ENCODE data around the gene SBF2.

Gene SBF2

GRCh38 chr11:10295064-10295901, 1.3 kb upstream of the SBF2 start:
- DNase-seq (ENCODE audit: low read depth): no peak
- no peak for TF ChIP-seq CTCF (IDR thresholded peaks at IDR 0.05; ENCODE audit: low read depth, low read length, missing control alignments)
- H3K4me3 ChIP-seq (ENCODE audit: low read depth, low read length): peak overlapping the region; percentile 80; the same call in 1 of the 2 replicates

DNA sequence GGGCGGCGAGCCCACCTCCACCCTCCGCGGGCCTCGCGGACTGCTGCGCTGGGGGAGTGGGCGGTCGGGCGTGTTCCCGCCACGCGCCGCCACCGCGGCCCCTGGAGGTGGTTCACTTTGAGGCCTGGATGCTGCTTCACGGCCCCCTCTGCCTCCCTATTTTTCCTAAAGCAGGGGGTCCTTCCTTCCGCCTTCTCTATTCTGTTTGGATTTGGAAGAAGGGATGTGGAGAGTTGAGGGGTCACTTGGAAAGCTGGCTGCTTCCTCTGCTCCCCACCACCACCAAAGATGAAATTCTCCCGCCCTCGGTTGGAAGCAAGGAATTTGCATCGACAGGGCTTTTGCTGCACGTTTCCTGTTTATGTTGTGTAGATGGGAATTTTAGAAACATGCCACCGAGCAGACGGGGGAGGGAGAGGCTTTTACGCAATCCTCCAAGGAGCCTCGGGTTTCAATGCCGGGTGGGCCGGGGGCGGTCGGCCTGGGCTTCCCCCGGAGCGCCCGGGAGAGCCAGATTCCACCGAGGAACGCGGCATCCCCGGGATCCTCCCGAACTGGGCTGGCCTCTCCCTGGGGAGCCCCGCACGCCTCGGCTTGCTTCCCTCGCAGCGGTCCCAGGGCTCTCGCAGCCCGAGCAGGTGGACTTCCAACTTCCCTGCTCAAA, 403 bp upstream of the SBF2 start:
- DNase-seq (ENCODE audit: low read depth): no peak
- no peak for TF ChIP-seq CTCF (IDR thresholded peaks at IDR 0.05; ENCODE audit: low read depth, low read length, missing control alignments)
- H3K4me3 ChIP-seq (ENCODE audit: low read depth, low read length): peak overlapping the region; percentile 80

GRCh38 chr11:10291801-10292638, 2.0 kb downstream of the SBF2 start:
- TF ChIP-seq CTCF (IDR thresholded peaks at IDR 0.05; ENCODE audit: low read depth, low read length, missing control alignments): no peak
- DNase-seq (ENCODE audit: low read depth): no peak
- H3K4me3 ChIP-seq (ENCODE audit: low read depth, low read length): no peak overlapping the region

DNA sequence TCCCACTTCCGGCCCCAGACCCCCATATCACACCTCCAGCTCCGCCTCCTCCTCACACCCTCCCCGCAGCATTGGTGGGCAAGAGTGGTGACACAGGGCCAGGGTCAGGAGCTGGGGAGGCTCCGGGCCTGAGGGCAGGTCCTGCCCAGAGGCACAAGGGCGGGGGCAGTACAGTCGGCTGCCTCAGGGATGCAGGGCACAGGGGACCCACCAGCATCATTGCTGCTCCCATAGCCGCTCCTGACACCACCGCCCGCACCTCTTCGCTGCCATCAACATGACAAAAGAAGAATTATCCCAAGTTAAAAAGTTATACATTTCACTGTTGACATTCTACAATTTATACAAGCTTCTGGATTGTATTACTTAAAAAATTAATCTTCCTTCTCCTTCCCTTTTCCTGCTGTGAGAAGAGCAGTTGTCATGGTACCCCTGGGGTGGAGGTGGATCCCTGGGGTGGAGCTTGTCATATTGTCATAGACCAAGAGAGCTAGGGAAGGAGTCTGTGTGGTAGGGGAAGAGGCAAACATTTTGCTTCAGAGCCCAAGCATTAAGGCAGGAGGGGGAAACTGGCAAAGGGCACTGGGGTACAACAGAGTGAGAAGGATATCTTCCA, 4.1 kb downstream of the SBF2 start:
- TF ChIP-seq CTCF (IDR thresholded peaks at IDR 0.05; ENCODE audit: low read depth, low read length, missing control alignments): no peak
- DNase-seq (ENCODE audit: low read depth): no peak
- no peak overlapping the region for H3K4me3 ChIP-seq (ENCODE audit: low read depth, low read length)

GRCh38 chr11:10288881-10289764, 4.9 kb downstream of the SBF2 start:
- no peak for DNase-seq (ENCODE audit: low read depth)

More at GRCh38 chr11:10288881-10289764, 4.9 kb downstream of the SBF2 start:
- H3K4me3 ChIP-seq (ENCODE audit: low read depth, low read length): no peak overlapping the region
- no peak for TF ChIP-seq CTCF (IDR thresholded peaks at IDR 0.05; ENCODE audit: low read depth, low read length, missing control alignments)
